Activated CD4-positive, alpha-beta T cell treated with anti-CD3 and anti-CD28 coated beads, Interleukin-2, amount 10 ng/mL, durations not matched to agents 24 days and 14 days (primary cell): ENCODE data around the gene MAP1LC3B. TPM values are rescaled to one million over a fixed set of nuclear protein-coding genes. Genes with fewer than 3 reads are reported as not detected.
"Not testable (repeated sequence)": the region's sequence is repeated elsewhere in the genome, so short reads cannot be mapped to it uniquely, and the experiment has no call there.

ENCODE experiments used
- DNase-seq: peaks from one replicate; pipeline ENCODE4 v3.0.0; 2022
- H3K27ac Mint-ChIP-seq: one replicate; pipeline ENCODE4 v1.8.0; 2022; ENCODE audit warnings: mild to moderate bottlenecking, mixed read lengths
- H3K27me3 Mint-ChIP-seq: one replicate; pipeline ENCODE4 v1.8.0; 2022; ENCODE audit warnings: mixed read lengths
- H3K36me3 Mint-ChIP-seq: one replicate; pipeline ENCODE4 v1.8.0; 2022; ENCODE audit warnings: low read depth, mild to moderate bottlenecking, mixed read lengths
- H3K4me1 Mint-ChIP-seq: one replicate; pipeline ENCODE4 v1.8.0; 2021; ENCODE audit warnings: mixed read lengths
- H3K4me3 Mint-ChIP-seq: one replicate; pipeline ENCODE4 v1.8.0; 2022; ENCODE audit warnings: mild to moderate bottlenecking, moderate library complexity, mixed read lengths
- H3K9me3 Mint-ChIP-seq: one replicate; pipeline ENCODE4 v1.8.0; 2021; ENCODE audit warnings: mixed read lengths
- intact Hi-C: fragments of 100-400 bp; cut with micrococcal nuclease; formaldehyde crosslinking; loops from one replicate; pipeline ENCODE4 v1.15.1; 2023
- total RNA-seq: library from RNA; stranded (reverse); gene quantifications from 2 replicates; pipeline ENCODE4 v1.2.3, GENCODE V29; 2022

The MAP1LC3B gene
- total RNA-seq, 1 donor from 2014 or later = 38.3 TPM

GRCh38 chr16:87366930-87367329 is 25.2 kb upstream of the MAP1LC3B start:
- peaks cover 15% of the 10 kb centered on the region for H3K36me3 Mint-ChIP-seq
- no peak for DNase-seq
- intact Hi-C loops = no loop called here
- H3K4me3 Mint-ChIP-seq = no peak overlapping the region
- no peaks in the 10 kb centered on the region for H3K27me3 Mint-ChIP-seq
- no peak overlapping the region for H3K27ac Mint-ChIP-seq
- H3K9me3 Mint-ChIP-seq = no peaks in the 10 kb centered on the region
- peaks cover 35% of the 10 kb centered on the region for H3K4me1 Mint-ChIP-seq

- Mint-ChIP-seq H3K4me1 (peaks cover 35% of the 10 kb centered on the region), H3K4me3 (no peak overlapping the region), H3K9me3 (no peaks in the 10 kb centered on the region), H3K27me3 (no peaks in the 10 kb centered on the region), H3K27ac (no peak overlapping the region), H3K36me3 (peaks cover 14% of the 10 kb centered on the region)
- intact Hi-C loops = no loop called here
- DNase-seq = no peak
Observed at GRCh38 chr16:87367529-87367928, 24.6 kb upstream of the MAP1LC3B start.

- Mint-ChIP-seq H3K27ac (peak overlapping the region; percentile 51), H3K9me3 (no peaks in the 10 kb centered on the region), H3K4me1 (peaks cover 35% of the 10 kb centered on the region), H3K36me3 (peaks cover 14% of the 10 kb centered on the region), H3K4me3 (no peak overlapping the region), H3K27me3 (no peaks in the 10 kb centered on the region)
- no peak for DNase-seq
- intact Hi-C loops = no loop called here
Observed at GRCh38 chr16:87368029-87368770, 23.9 kb upstream of the MAP1LC3B start.

- no peak for DNase-seq
- no peaks in the 10 kb centered on the region for H3K27me3 Mint-ChIP-seq
- H3K27ac Mint-ChIP-seq = no peak overlapping the region
- intact Hi-C loops = no loop called here
- peaks cover 34% of the 10 kb centered on the region for H3K4me1 Mint-ChIP-seq
- H3K36me3 Mint-ChIP-seq = peaks cover 14% of the 10 kb centered on the region
- no peak overlapping the region for H3K4me3 Mint-ChIP-seq
- no peaks in the 10 kb centered on the region for H3K9me3 Mint-ChIP-seq
Observed at GRCh38 chr16:87369117-87369765, 22.9 kb upstream of the MAP1LC3B start.

GRCh38 chr16:87369796-87370719 is 22.1 kb upstream of the MAP1LC3B start:
- Mint-ChIP-seq H3K36me3 (peaks cover 12% of the 10 kb centered on the region), H3K4me1 (peaks cover 27% of the 10 kb centered on the region), H3K9me3 (no peaks in the 10 kb centered on the region), H3K27me3 (no peaks in the 10 kb centered on the region), H3K4me3 (no peak overlapping the region), H3K27ac (peak overlapping the region; percentile 36)
- no peak for DNase-seq
- intact Hi-C loops = no loop called here

- Mint-ChIP-seq H3K4me3 (no peak overlapping the region), H3K27ac (no peak overlapping the region), H3K9me3 (no peaks in the 10 kb centered on the region), H3K36me3 (peaks cover 8% of the 10 kb centered on the region), H3K27me3 (no peaks in the 10 kb centered on the region), H3K4me1 (peaks cover 30% of the 10 kb centered on the region)
- intact Hi-C loops = no loop called here
- DNase-seq = no peak
Observed at GRCh38 chr16:87371261-87371866, 20.8 kb upstream of the MAP1LC3B start.

GRCh38 chr16:87372305-87372704 is 19.8 kb upstream of the MAP1LC3B start:
- DNase-seq = no peak
- H3K4me3 Mint-ChIP-seq = no peak overlapping the region
- H3K4me1 Mint-ChIP-seq = peaks cover 37% of the 10 kb centered on the region
- H3K27me3 Mint-ChIP-seq = no peaks in the 10 kb centered on the region
- H3K27ac Mint-ChIP-seq = no peak overlapping the region
- intact Hi-C loops = no loop called here
- no peaks in the 10 kb centered on the region for H3K9me3 Mint-ChIP-seq
- H3K36me3 Mint-ChIP-seq = peaks cover 13% of the 10 kb centered on the region

GRCh38 chr16:87374313-87374712 is 17.8 kb upstream of the MAP1LC3B start:
- Mint-ChIP-seq H3K27ac (no peak overlapping the region), H3K4me3 (no peak overlapping the region), H3K4me1 (peaks cover 25% of the 10 kb centered on the region), H3K36me3 (peaks cover 18% of the 10 kb centered on the region), H3K9me3 (no peaks in the 10 kb centered on the region), H3K27me3 (no peaks in the 10 kb centered on the region)
- DNase-seq = no peak
- intact Hi-C loops = no loop called here

- DNase-seq = no peak
- Mint-ChIP-seq H3K27me3 (no peaks in the 10 kb centered on the region), H3K9me3 (no peaks in the 10 kb centered on the region), H3K4me1 (peaks cover 25% of the 10 kb centered on the region), H3K4me3 (no peak overlapping the region), H3K36me3 (peaks cover 20% of the 10 kb centered on the region), H3K27ac (peak overlapping the region; percentile 41)
- intact Hi-C loops = no loop called here
Observed at GRCh38 chr16:87375426-87376135, 16.6 kb upstream of the MAP1LC3B start.

- Mint-ChIP-seq H3K9me3 (no peaks in the 10 kb centered on the region), H3K27me3 (no peaks in the 10 kb centered on the region), H3K27ac (peak overlapping the region; percentile 25), H3K4me3 (no peak overlapping the region), H3K36me3 (peaks cover 25% of the 10 kb centered on the region), H3K4me1 (peaks cover 30% of the 10 kb centered on the region)
- intact Hi-C loops = no loop called here
- no peak for DNase-seq
Observed at GRCh38 chr16:87376660-87377059, 15.5 kb upstream of the MAP1LC3B start.

GRCh38 chr16:87379312-87379752 is 12.8 kb upstream of the MAP1LC3B start:
- intact Hi-C loops, H3K27ac Mint-ChIP-seq: not testable (repeated sequence)
- peaks cover 38% of the 10 kb centered on the region for H3K4me1 Mint-ChIP-seq

GRCh38 chr16:87380403-87380802 is 11.7 kb upstream of the MAP1LC3B start:
- H3K27me3 Mint-ChIP-seq = peaks cover 2% of the 10 kb centered on the region
- no peak for DNase-seq
- no peaks in the 10 kb centered on the region for H3K9me3 Mint-ChIP-seq
- H3K36me3 Mint-ChIP-seq = peaks cover 24% of the 10 kb centered on the region
- H3K4me3 Mint-ChIP-seq = peak overlapping the region; percentile 94
- intact Hi-C loops = loop anchor here (10.0 kb wide), 1 partner anchor 494 kb away; no protein-coding TSS in a partner anchor
- peaks cover 43% of the 10 kb centered on the region for H3K4me1 Mint-ChIP-seq
- peak overlapping the region; percentile 69 for H3K27ac Mint-ChIP-seq

More at GRCh38 chr16:87379312-87379752, 12.8 kb upstream of the MAP1LC3B start:
- H3K36me3 Mint-ChIP-seq = peaks cover 24% of the 10 kb centered on the region
- H3K4me3 Mint-ChIP-seq, DNase-seq, H3K27me3 Mint-ChIP-seq, H3K9me3 Mint-ChIP-seq: not testable (repeated sequence)

- Mint-ChIP-seq H3K4me3 (peak overlapping the region; percentile 94), H3K27ac (peak overlapping the region; percentile 81), H3K4me1 (peaks cover 40% of the 10 kb centered on the region), H3K9me3 (no peaks in the 10 kb centered on the region), H3K27me3 (peaks cover 2% of the 10 kb centered on the region), H3K36me3 (peaks cover 24% of the 10 kb centered on the region)
- intact Hi-C loops = loop anchor here (10.0 kb wide), 1 partner anchor 494 kb away; no protein-coding TSS in a partner anchor
- peak; percentile 65 for DNase-seq
Observed at GRCh38 chr16:87380881-87381280, 11.3 kb upstream of the MAP1LC3B start.
